ENCODE results near the gene TLR3. TPM values are rescaled to one million over a fixed set of nuclear protein-coding genes. Genes with fewer than 3 reads are reported as not detected.

Gene TLR3
- total and polyA plus RNA-seq, 2 donors (not counting 3 experiments of a cell fraction or from before 2014, with no cell fraction given): 1.6 to 5.2 TPM

DNA sequence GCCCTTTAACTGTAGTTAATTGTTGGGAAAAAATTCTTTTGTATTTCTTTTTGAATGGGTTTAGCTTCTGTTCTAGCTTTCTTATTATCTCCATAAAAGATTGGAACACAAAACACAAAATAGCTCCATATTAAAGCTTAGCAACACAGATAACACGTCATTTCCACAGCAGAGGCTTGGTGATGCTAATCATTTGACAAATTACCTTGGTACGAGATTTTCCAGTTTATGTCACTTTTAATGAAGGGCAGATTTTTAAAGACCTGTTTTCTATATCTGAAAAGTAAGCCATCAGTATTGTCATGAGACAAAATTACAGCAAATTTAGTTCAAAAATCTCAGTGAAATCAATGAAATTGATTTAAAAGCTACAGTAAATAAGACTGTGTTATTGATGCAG is 63.0 kb downstream of the TLR3 start:
- Histone ChIP-seq H3K27me3 (ENCODE audit: control insufficient read depth in 2 of 2, insufficient read depth in 2 of 2, low read length in 2 of 2) (peaks cover 2% of the 10 kb centered on the region in 2 experiments), H3K9me1 (replicated peaks; ENCODE audit: control insufficient read depth, extremely low read depth, insufficient read depth, low read length) (no peaks in the 10 kb centered on the region), H3K4me2 (ENCODE audit: insufficient read depth, low read length) (no peak overlapping the region), H3K79me2 (ENCODE audit: control insufficient read depth, insufficient read depth, low read length) (no peaks in the 10 kb centered on the region), H3K4me1 (ENCODE audit: control insufficient read depth, extremely low read depth, insufficient read depth, low read length) (no peaks in the 10 kb centered on the region), H3K27ac (ENCODE audit: insufficient read depth, low read depth, low read length) (no peak overlapping the region), H2AFZ (ENCODE audit: low read depth, low read length) (no peak overlapping the region), H4K20me1 (replicated peaks; ENCODE audit: control insufficient read depth, extremely low read depth, insufficient read depth, low read length) (no peaks in the 10 kb centered on the region), H3K9me3 (replicated peaks; ENCODE audit: control insufficient read depth, insufficient read depth, low read length) (no peaks in the 10 kb centered on the region), H3K4me3 (replicated peaks in 1 of 3; ENCODE audit: insufficient read depth in 1 of 3, low read depth in 1 of 3, low read length in 3 of 3) (no peak overlapping the region), H3K36me3 (ENCODE audit: control insufficient read depth in 2 of 2, extremely low read depth in 1 of 2, insufficient read depth in 2 of 2, low read length in 2 of 2) (no peaks in the 10 kb centered on the region), H3K9ac (replicated peaks; ENCODE audit: extremely low read depth, insufficient read depth, low read length) (no peak overlapping the region)
- ChIA-PET CTCF (interaction anchor here (1.5 kb wide), 1 partner anchor 64 kb away, joined by 6 read pairs; the partner anchor contains the start of gene TLR3), POLR2A (interaction anchor here (0.7 kb wide), 1 partner anchor 1037 kb away, joined by 3 read pairs; no protein-coding TSS in a partner anchor)
- TF ChIP-seq, protein P1, sequence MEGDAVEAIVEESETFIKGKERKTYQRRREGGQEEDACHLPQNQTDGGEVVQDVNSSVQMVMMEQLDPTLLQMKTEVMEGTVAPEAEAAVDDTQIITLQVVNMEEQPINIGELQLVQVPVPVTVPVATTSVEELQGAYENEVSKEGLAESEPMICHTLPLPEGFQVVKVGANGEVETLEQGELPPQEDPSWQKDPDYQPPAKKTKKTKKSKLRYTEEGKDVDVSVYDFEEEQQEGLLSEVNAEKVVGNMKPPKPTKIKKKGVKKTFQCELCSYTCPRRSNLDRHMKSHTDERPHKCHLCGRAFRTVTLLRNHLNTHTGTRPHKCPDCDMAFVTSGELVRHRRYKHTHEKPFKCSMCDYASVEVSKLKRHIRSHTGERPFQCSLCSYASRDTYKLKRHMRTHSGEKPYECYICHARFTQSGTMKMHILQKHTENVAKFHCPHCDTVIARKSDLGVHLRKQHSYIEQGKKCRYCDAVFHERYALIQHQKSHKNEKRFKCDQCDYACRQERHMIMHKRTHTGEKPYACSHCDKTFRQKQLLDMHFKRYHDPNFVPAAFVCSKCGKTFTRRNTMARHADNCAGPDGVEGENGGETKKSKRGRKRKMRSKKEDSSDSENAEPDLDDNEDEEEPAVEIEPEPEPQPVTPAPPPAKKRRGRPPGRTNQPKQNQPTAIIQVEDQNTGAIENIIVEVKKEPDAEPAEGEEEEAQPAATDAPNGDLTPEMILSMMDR (IDR thresholded peaks at IDR 0.05; ENCODE audit: extremely low read depth in 1 of 2, insufficient read depth in 1 of 2, low read depth in 1 of 2, low read length in 2 of 2): no peak
- TF ChIP-seq GATA2 (IDR thresholded peaks at IDR 0.05; ENCODE audit: insufficient read depth, insufficient read length, low read depth, low read length): no peak
- no peak for TF ChIP-seq EZH2 (IDR thresholded peaks at IDR 0.05; ENCODE audit: borderline replicate concordance, low read depth, low read length, severe bottlenecking)
- TF ChIP-seq JUN (IDR thresholded peaks at IDR 0.05; ENCODE audit: borderline replicate concordance, insufficient read depth, insufficient read length, low read depth): no peak
- TF ChIP-seq, protein P2, sequence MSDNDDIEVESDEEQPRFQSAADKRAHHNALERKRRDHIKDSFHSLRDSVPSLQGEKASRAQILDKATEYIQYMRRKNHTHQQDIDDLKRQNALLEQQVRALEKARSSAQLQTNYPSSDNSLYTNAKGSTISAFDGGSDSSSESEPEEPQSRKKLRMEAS (IDR thresholded peaks at IDR 0.05; ENCODE audit: insufficient read depth, insufficient read length): no peak
- TF ChIP-seq MYC (IDR thresholded peaks at IDR 0.05; ENCODE audit: low read depth, low read length): no peak
- no peak for TF ChIP-seq POLR2AphosphoS5 (IDR thresholded peaks at IDR 0.05; ENCODE audit: insufficient read depth, low read depth, low read length)
- TF ChIP-seq FOS (IDR thresholded peaks at IDR 0.05; ENCODE audit: borderline replicate concordance, insufficient read depth, low read length): no peak
- no peak for TF ChIP-seq POLR2A (IDR thresholded peaks at IDR 0.05; ENCODE audit: low read depth, low read length)
- intact Hi-C loops (cut with micrococcal nuclease): no loop called here
- dilution Hi-C loops (cut with MboI; ENCODE audit: extremely low pct_ligation_motif_present, low sequenced_read_pairs): no loop called here
- DNase-seq (ENCODE audit: low read depth, low spot score) (no peak), FAIRE-seq (no peak)
- BruUV-seq (replicated peaks): no TSS peak
